GM18868 (cell line): Measurements from ENCODE around the gene CLCC1.
"Not testable (repeated sequence)": the region's sequence is repeated elsewhere in the genome, so short reads cannot be mapped to it uniquely, and the experiment has no call there.

Experiments used
- ATAC-seq: cut with Tn5 transposase; IDR thresholded peaks from one replicate; pipeline ENCODE4 v1.9.1; 2021; ENCODE audit warnings: mild to moderate bottlenecking, moderate library complexity; ENCODE audit not compliant: unreplicated experiment

Gene CLCC1, protein sequence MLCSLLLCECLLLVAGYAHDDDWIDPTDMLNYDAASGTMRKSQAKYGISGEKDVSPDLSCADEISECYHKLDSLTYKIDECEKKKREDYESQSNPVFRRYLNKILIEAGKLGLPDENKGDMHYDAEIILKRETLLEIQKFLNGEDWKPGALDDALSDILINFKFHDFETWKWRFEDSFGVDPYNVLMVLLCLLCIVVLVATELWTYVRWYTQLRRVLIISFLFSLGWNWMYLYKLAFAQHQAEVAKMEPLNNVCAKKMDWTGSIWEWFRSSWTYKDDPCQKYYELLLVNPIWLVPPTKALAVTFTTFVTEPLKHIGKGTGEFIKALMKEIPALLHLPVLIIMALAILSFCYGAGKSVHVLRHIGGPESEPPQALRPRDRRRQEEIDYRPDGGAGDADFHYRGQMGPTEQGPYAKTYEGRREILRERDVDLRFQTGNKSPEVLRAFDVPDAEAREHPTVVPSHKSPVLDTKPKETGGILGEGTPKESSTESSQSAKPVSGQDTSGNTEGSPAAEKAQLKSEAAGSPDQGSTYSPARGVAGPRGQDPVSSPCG

GRCh38 chr1:108963052-108963686 is at the start of gene CLCC1:
Gene CLCC1 (minus strand): TSS chr1:108963484. CDS start chr1:108950437, 13,047 bp downstream.
- ATAC-seq, result peak; percentile 95

DNA sequence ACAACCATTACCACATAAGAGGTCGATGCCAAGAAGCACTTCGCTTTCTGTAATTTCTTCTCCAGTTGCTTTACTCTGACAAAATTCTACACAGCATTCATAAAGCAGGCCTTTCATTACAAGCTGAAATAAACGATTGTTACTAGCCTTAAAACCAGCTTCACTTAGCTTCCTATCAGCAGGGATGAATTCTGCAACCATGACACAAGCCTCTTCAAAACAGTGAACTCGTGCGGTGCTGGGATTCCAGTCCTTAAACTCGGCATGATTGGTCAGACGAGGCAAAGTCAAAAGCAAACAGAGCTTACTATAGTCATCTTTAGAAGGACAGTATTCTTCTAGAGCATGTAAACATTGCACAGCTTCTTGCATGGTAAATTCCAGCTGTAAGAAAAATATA is 48.1 kb upstream of the CLCC1 start:
- ATAC-seq, result no peak

- ATAC-seq, result not testable (repeated sequence)
Measured at GRCh38 chr1:108996622-108997021, 33.3 kb upstream of the CLCC1 start.

GRCh38 chr1:108983114-108983513 is 19.8 kb upstream of the CLCC1 start:
- no peak for ATAC-seq

GRCh38 chr1:108976658-108977057 is 13.4 kb upstream of the CLCC1 start:
- ATAC-seq, result no peak

DNA sequence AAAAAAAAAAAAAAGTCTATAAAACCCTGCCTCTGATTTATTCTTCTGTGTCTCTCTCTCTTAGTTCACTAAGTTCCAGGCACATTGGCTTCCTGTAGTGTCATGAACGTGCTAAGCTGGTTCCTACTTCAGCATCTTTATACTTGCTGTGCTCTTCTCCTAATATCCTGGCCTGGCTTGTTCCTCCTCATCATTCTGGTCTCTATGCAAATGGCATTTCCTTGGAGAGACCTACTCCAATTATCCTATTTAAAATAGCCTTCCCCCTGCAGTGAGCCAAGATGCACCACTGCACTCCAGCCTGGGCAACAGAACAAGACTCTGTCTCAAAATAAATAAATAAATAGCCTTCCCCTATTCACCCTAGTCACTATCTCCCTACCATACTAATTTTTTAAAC is 9.7 kb upstream of the CLCC1 start:
- ATAC-seq, result no peak

- ATAC-seq, result no peak
Measured at GRCh38 chr1:108969346-108969745, 6.1 kb upstream of the CLCC1 start.

- ATAC-seq, result peak; percentile 20
Measured at GRCh38 chr1:108962681-108963051, 618 bp downstream of the CLCC1 start.

DNA sequence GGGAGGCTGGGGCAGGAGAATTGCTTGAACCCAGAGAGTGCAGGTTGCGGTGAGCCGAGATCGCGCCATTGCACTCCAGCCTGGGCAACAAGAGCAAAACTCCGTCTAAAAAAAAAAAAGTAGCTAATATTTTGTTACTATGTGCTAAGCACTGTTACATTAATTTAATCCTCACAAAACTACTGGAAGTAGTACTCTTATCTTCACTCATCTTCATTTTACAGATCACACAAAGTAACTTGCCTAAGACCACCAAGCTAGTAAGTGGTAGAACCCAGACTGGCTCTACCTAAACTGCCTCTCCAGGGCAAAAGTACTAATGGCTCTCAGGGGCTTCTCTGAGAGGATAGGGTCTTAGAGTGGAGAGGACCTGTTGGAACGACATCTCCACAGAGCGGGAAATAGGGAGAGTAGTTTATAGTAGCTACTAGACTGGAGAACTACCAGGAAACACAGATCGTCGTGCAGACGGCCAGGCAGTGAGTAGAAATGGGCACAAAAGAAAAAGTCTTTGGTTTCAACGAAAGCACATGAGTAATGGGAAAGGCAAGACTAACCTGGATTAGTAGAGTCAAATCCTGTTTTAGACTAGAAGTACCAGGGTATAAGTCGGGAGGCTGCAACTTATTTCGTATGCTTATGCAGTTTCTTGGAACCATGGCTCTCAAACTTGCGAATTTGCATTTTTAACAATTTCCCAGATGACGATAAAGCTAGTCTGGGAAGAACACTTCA is 1.4 kb downstream of the CLCC1 start:
- ATAC-seq, result no peak

- no peak for ATAC-seq
Measured at GRCh38 chr1:108961198-108961597, 2.1 kb downstream of the CLCC1 start.

- no peak for ATAC-seq
Measured at GRCh38 chr1:108960719-108961118, 2.6 kb downstream of the CLCC1 start.

DNA sequence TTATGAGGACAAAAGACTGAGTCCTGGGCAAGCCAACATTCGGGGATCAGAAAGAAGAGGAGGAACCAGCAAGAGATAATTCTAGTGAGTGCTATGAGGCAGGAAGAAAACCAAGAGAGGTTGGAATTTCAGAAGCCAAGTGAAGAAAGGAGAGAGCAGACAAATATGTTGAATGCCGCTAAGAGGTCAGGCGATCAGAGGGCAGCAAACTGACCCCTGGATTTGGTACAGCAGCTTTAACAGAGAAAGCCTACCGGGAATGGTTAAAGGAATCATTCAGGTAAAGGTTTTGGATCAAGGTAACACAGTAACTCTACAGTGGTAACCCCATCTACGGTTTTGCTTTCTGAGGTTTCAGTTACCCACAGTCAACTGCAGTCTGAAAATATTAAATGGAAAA is 5.4 kb downstream of the CLCC1 start:
- no peak for ATAC-seq

DNA sequence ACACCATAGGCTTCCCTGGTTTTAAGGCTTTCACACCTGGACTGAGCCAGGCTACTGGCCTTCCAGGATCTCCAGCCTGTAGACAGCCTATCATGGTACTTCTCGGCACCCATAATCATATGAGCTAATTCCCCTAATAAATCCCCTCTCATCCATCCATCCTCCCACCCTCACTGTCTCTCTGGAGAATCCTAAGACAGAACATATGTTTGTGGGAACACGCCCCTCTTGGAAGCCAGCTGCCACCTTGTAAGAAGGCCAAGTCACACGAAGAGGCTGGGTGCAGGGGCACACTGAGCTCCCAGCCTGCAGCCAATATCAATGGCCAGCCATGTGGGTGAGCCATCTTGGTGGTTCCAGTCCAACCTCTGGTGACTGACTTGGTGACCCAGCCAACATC is 7.4 kb downstream of the CLCC1 start:
- no peak for ATAC-seq

- no peak for ATAC-seq
Measured at GRCh38 chr1:108955111-108955510, 8.2 kb downstream of the CLCC1 start.

- no peak for ATAC-seq
Measured at GRCh38 chr1:108953452-108953851, 9.8 kb downstream of the CLCC1 start.

DNA sequence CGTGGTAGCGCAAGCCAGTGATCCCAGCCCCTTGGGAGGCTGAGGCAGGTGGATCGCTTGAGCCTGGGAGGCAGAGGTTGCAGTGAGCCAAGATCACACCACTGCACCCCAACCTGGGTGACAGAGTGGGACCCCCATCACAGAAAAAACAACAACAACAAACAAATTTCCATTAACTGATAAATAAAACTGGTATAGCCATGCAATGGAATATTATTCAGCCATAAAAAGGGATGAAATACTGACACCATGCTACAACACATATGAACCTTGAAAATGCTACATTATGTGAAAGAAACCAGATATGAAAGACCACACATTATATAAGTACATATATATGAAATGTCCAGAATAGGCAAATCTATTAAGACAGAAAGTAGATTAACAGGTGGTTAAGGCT is 12.0 kb downstream of the CLCC1 start:
- ATAC-seq, result no peak

GRCh38 chr1:108949044-108949443 is 14.2 kb downstream of the CLCC1 start:
- ATAC-seq, result no peak

DNA sequence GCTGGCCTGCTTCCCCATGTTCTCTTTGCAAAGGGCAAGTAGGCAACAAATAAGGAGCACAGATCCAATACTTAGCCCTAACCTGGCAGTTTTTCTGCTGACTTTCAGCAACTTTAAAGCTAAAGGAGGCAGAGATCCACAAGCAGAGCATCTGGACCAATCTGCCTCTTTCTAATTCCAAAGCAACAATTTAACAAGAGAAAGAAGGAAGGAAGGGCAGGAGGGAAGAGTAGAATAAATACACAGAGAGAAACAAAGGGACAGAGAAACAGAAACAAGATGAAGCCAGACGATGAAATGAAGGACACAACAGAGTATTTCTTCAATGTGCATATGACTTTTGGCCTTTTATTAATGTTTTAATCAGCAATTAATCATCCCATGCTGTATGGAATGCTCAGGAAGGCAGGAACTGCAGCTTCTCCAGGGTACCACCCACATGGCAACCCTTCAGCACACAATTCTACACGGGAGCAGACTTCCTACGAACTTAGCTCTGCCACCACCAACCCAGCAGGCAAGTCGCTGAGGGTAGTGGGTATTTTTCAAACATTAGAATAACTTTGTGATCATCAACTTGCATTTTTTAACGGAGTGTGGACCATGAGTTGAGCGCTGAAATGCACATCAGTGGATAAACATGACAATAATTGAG is 15.3 kb downstream of the CLCC1 start:
- no peak for ATAC-seq

GRCh38 chr1:108936170-108936569 is 27.1 kb downstream of the CLCC1 start:
- ATAC-seq, result no peak

- ATAC-seq, result no peak
Measured at GRCh38 chr1:108933944-108934343, 29.3 kb downstream of the CLCC1 start.

DNA sequence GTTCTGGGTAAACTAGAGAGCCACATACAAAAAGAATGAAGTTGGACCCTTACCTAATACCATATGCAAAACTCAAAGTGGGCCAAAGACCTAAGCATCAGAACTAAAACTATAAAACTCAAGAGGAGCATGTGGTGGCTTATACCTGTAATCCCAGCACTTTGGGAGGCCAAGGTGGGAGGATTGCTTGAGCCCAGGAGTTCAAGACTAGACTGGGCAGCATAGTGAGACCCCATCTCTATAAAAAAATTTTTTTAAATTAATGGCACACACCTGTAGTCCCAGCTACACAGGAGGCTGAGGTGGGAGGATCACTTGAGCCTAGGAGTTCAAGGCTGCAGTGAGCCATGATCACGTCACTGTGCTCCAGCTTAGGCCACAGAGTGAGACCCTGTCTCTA is 35.7 kb downstream of the CLCC1 start:
- not testable (repeated sequence) for ATAC-seq
